HepG2 (cell line): Measurements from ENCODE around the gene SNX6. TPM values are rescaled to one million over a fixed set of nuclear protein-coding genes. Genes with fewer than 3 reads are reported as not detected.

Experiments
- ATF7 ChIP-seq, 2 experiments: fragments of 450-650 bp in 1 of 2; sonication (generic) in 1 of 2; formaldehyde crosslinking in 1 of 2; IDR thresholded peaks; 2 replicates each; pipeline versions ENCODE4 v1.4.0 to v1.6.1; 2016 to 2020; ENCODE audit warnings: antibody characterized with exemption in 1 of 2, mild to moderate bottlenecking in 1 of 2, missing genetic modification reagents in 1 of 2
- ATRX ChIP-seq: sonication (generic); formaldehyde crosslinking; IDR thresholded peaks from 2 replicates; pipeline ENCODE4 v1.4.0; 2020; ENCODE audit warnings: missing genetic modification reagents, borderline replicate concordance
- CSRNP2 ChIP-seq: sonication (generic); formaldehyde crosslinking; conservative IDR thresholded peaks from 2 replicates; pipeline ENCODE4 v1.8.0; 2022; ENCODE audit warnings: low read depth, missing genetic modification reagents
- ETV6 ChIP-seq: sonication (generic); formaldehyde crosslinking; conservative IDR thresholded peaks from 2 replicates; pipeline ENCODE4 v1.4.0; 2020; ENCODE audit warnings: missing genetic modification reagents
- HES4 ChIP-seq: sonication (generic); formaldehyde crosslinking; IDR thresholded peaks from 2 replicates; pipeline ENCODE4 v1.9.0; 2021; ENCODE audit warnings: mild to moderate bottlenecking, missing genetic modification reagents, borderline replicate concordance
- HIC2 ChIP-seq: sonication (generic); formaldehyde crosslinking; IDR thresholded peaks from 2 replicates; pipeline ENCODE4 v1.9.0; 2022; ENCODE audit warnings: low read depth, missing genetic modification reagents
- HMG20A ChIP-seq: IDR thresholded peaks from 2 replicates; pipeline ENCODE4 v1.6.1; 2016; ENCODE audit warnings: borderline replicate concordance
- NAIF1 ChIP-seq: sonication (generic); formaldehyde crosslinking; IDR thresholded peaks from 2 replicates; pipeline ENCODE4 v1.5.0; 2020; ENCODE audit warnings: mild to moderate bottlenecking, missing genetic modification reagents, borderline replicate concordance
- PAX8 ChIP-seq: sonication (generic); formaldehyde crosslinking; IDR thresholded peaks from 2 replicates; pipeline ENCODE4 v1.8.0; 2022; ENCODE audit warnings: mild to moderate bottlenecking, missing genetic modification reagents, borderline replicate concordance
- PRDM4 ChIP-seq: sonication (generic); formaldehyde crosslinking; IDR thresholded peaks from 2 replicates; pipeline ENCODE4 v1.9.0; 2021; ENCODE audit warnings: missing genetic modification reagents, borderline replicate concordance
- REL ChIP-seq: sonication (generic); formaldehyde crosslinking; conservative IDR thresholded peaks from 2 replicates; pipeline ENCODE4 v1.8.0; 2022; ENCODE audit warnings: mild to moderate bottlenecking, missing genetic modification reagents, moderate library complexity
- THAP7 ChIP-seq: sonication (generic); formaldehyde crosslinking; IDR thresholded peaks from 2 replicates; pipeline ENCODE4 v1.8.1; 2023; ENCODE audit warnings: mild to moderate bottlenecking, missing genetic modification reagents
- ZNF256 ChIP-seq: sonication (generic); formaldehyde crosslinking; conservative IDR thresholded peaks from 2 replicates; pipeline ENCODE4 v1.4.0; 2020; ENCODE audit warnings: missing genetic modification reagents
- ZNF382 ChIP-seq: sonication (generic); formaldehyde crosslinking; IDR thresholded peaks from 2 replicates; pipeline ENCODE4 v1.5.0; 2020; ENCODE audit warnings: missing genetic modification reagents, mild to moderate bottlenecking, borderline replicate concordance
- ZNF513 ChIP-seq: sonication (generic); formaldehyde crosslinking; conservative IDR thresholded peaks from 2 replicates; pipeline ENCODE4 v1.5.0; 2020; ENCODE audit warnings: missing genetic modification reagents
- ZNF547 ChIP-seq: sonication (generic); formaldehyde crosslinking; IDR thresholded peaks from 2 replicates; pipeline ENCODE4 v1.5.1; 2020; ENCODE audit warnings: mild to moderate bottlenecking, missing genetic modification reagents
- polyA plus RNA-seq, 8 experiments: library from polyadenylated mRNA; depleted of rRNA in 3 of 8; stranded (reverse) in 7 of 8; unstranded in 1 of 8; fragments of >200 nt; fragmentation: Illumina TruSeq in 4 of 8; extraction: Trizol in 4 of 8; gene quantifications; 2 replicates each; pipeline versions ENCODE4 v1.2.1 to v1.2.3, GENCODE V29; 2011 to 2016; ENCODE audit warnings: low read depth in 4 of 8, missing spikeins in 1 of 8, mixed read lengths in 1 of 8; ENCODE audit not compliant: insufficient read depth in 1 of 8
- total RNA-seq, 5 experiments: library from RNA; depleted of rRNA; stranded (reverse); fragments of >200 nt; fragmentation: Illumina TruSeq; extraction: Trizol; gene quantifications; 2 replicates each; pipeline ENCODE4 v1.2.3, GENCODE V29; 2016; ENCODE audit warnings: low read depth in 1 of 5

SNX6 gene
- total and polyA plus RNA-seq, 2 of the 13 experiments (the other 11 are each of a cell fraction or from before 2014, with no cell fraction given) = 92.3 to 169 TPM

GRCh38 chr14:34539407-34540180 lies 90.4 kb downstream of the SNX6 start, which contains the start of gene EAPP (continued):
- no peak for TF ChIP-seq ZNF382
- TF ChIP-seq ETV6 (CRISPR knock-in tag) = peak; percentile 98
- TF ChIP-seq ZNF256 = peak; percentile 94
- peak; percentile 99; the same call in 1 of the 2 replicates for TF ChIP-seq PAX8 (CRISPR knock-in tag)
- TF ChIP-seq CSRNP2 = no peak
- TF ChIP-seq PRDM4 = peak; percentile 95
- peak; percentile 98 for TF ChIP-seq REL (CRISPR knock-in tag)
- peak; percentile 100 for TF ChIP-seq ZNF547 (CRISPR knock-in tag)
- TF ChIP-seq THAP7 (CRISPR knock-in tag) = peak; percentile 95
- no peak for TF ChIP-seq NAIF1 (CRISPR knock-in tag)
- peak; percentile 98 for TF ChIP-seq HES4 (CRISPR knock-in tag)
- 0 out of 2 replicates have a peak, but pooled peaks have one; percentile 39 for TF ChIP-seq HMG20A (CRISPR knock-in tag)
- TF ChIP-seq ATRX (CRISPR knock-in tag) = peak; percentile 72; the same call in 1 of the 2 replicates
- TF ChIP-seq ATF7 (IDR thresholded peaks at IDR 0.05) = peak; percentile 18; the same call in 1 of the 2 replicates
- TF ChIP-seq ATF7 (CRISPR knock-in tag; IDR thresholded peaks at IDR 0.05) = peak; percentile 95
- no peak; the same call in 1 of the 2 replicates for TF ChIP-seq ZNF513
- no peak; the same call in 1 of the 2 replicates for TF ChIP-seq HIC2 (CRISPR knock-in tag)
